Daoy (cell line): ENCODE measurements around the gene HELQ. TPM values are rescaled to one million over a fixed set of nuclear protein-coding genes. Genes with fewer than 3 reads are reported as not detected.

Experiments
- DNase-seq: peaks from one replicate; pipeline ENCODE4 v3.0.0-alpha.2; 2015; ENCODE audit warnings: low read depth
- total RNA-seq: library from RNA; depleted of rRNA; stranded (reverse); fragments of >200 nt; shearing (Covaris generic); gene quantifications from 2 replicates; pipeline ENCODE4 v1.2.3, GENCODE V29; 2014; rRNA removed

Gene HELQ
- total RNA-seq, 1 experiment from 2014 or later: 6.0 TPM

DNA sequence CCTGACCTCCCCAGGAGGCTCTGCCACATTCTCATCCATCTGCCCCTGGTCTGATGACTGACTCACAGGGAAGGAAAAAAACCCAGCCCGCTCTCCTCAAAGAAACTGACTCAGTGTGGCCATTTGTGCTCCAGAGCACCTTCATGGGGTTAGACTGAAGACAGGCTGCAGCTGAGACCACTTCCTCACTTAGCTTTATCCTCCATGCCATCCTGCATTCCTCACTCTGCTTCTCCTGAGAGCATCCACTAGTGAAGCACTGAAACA is 85.0 kb downstream of the HELQ start:
- peak; percentile 12 for DNase-seq

- DNase-seq: no peak
These were observed 85.6 kb downstream of the HELQ start for GRCh38 chr4:83369831-83370639.

GRCh38 chr4:83364312-83364711 is 91.3 kb downstream of the HELQ start:
- DNase-seq: no peak

- no peak for DNase-seq
These were observed 92.9 kb downstream of the HELQ start for GRCh38 chr4:83362492-83363329.

DNA sequence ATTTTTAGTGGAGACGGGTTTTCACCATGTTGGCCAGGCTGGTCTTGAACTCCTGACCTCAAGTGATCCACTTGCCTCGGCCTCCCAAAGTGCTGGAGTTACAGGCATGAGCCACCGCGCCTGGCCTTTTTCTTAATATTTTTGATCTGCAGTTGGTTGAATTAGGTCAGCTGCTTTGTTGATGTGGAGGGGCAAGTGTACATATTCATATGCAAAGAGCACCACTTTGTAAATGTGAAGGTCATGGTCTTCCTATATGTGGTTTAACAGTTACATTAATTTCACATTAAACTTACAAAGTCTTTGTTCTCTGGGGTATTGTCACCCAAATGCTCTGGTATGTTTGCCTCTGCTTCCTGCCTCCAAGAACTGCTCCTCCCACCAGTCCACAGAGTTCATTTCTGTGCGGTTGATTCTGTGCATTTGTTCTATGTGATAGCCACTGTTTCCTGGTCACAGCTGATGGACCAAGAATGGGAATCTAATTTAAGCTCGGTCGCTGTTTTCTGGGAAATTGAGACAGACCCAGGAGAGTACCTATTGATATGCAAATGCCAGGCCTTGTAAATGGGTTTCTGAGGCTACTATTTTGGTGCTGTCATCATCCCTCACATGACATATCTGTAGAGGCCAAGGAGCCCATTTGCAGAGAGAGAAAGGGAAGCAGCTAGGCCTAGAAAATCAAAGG is 94.1 kb downstream of the HELQ start:
- no peak for DNase-seq

DNA sequence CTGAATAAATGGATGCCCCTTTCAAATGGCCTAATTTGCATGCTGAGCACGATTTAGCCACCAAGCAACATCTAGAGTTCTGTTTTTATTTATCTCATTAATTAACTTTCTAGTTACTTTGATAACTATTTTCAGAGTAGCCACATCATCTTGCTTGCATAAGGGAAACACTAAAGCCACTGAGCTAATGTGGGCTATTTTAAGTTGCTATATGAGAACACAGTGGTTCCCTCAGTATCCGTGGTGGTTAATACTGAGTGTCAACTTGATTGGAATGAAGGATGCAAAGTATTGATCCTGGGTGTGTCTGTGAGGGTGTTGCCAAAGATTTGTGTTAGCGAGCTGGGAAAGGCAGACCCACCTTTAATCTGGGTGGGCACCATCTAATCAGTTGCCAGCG is 95.6 kb downstream of the HELQ start:
- no peak for DNase-seq

GRCh38 chr4:83358410-83358809 is 97.2 kb downstream of the HELQ start:
- DNase-seq: peak; percentile 47

Other genes starting within 250 kb of the HELQ start
- gene COQ2, start 171.0 kb downstream of the HELQ start, total RNA-seq: 12.4 and 12.5 TPM in 2 replicates
- gene HPSE, start 121.0 kb downstream of the HELQ start, total RNA-seq: 2.1 and 4.4 TPM in 2 replicates
- gene MRPS18C, start 235 bp upstream of the HELQ start, total RNA-seq: 35.0 and 43.8 TPM in 2 replicates
- gene ABRAXAS1, start 29.3 kb upstream of the HELQ start, total RNA-seq: 5.4 and 6.5 TPM in 2 replicates
- 29.7 and 31.3 TPM in 2 replicates for gene GPAT3, start 80.3 kb upstream of the HELQ start, total RNA-seq